Natural killer cell (primary cell): ENCODE results near the gene TTLL7. TPM values are rescaled to one million over a fixed set of nuclear protein-coding genes. Genes with fewer than 3 reads are reported as not detected.

Experiments
- ATAC-seq, 3 donors: fragments of 150-1000 bp in 2 of 3; fragments of 200-7000 bp in 1 of 3; cut with Tn5 transposase; 1 replicate in 1 of 3; 2 replicates in 2 of 3; pipeline ENCODE4 v1.10.0; 2021; ENCODE audit warnings: mild to moderate bottlenecking in 2 of 3, moderate library complexity in 2 of 3
- DNase-seq, 2 donors: peaks; one replicate each; pipeline versions ENCODE4 v3.0.0 to v3.0.0-alpha.2; 2013 to 2021; ENCODE audit warnings: mixed read lengths in 1 of 2
- H3K27ac ChIP-seq: one replicate; pipeline ENCODE4 v1.5.1; 2013; ENCODE audit warnings: mild to moderate bottlenecking, low read length
- H3K27me3 ChIP-seq: one replicate; pipeline ENCODE4 v1.6.1; 2013; ENCODE audit warnings: low read length; ENCODE audit not compliant: control insufficient read depth, insufficient read depth
- H3K36me3 ChIP-seq: one replicate; pipeline ENCODE4 v1.6.1; 2013; ENCODE audit warnings: low read length; ENCODE audit not compliant: control insufficient read depth, insufficient read depth
- H3K4me1 ChIP-seq: one replicate; pipeline ENCODE4 v1.6.1; 2013; ENCODE audit warnings: low read length; ENCODE audit not compliant: control insufficient read depth, insufficient read depth
- H3K4me3 ChIP-seq: one replicate; pipeline ENCODE4 v1.5.1; 2013; ENCODE audit warnings: low read length
- H3K9me3 ChIP-seq: one replicate; pipeline ENCODE4 v1.6.1; 2013; ENCODE audit warnings: low read length; ENCODE audit not compliant: control insufficient read depth, insufficient read depth
- H3K27ac Mint-ChIP-seq, 2 donors: one replicate each; pipeline ENCODE4 v1.8.0; 2022; ENCODE audit warnings: mild to moderate bottlenecking in 2 of 2, mixed read lengths in 2 of 2, moderate library complexity in 1 of 2
- H3K27me3 Mint-ChIP-seq, 2 donors: one replicate each; pipeline ENCODE4 v1.8.0; 2022; ENCODE audit warnings: low read depth in 2 of 2, mixed read lengths in 2 of 2
- H3K36me3 Mint-ChIP-seq: one replicate; pipeline ENCODE4 v1.8.0; 2022; ENCODE audit warnings: mixed read lengths
- H3K4me1 Mint-ChIP-seq, 2 donors: one replicate each; pipeline ENCODE4 v1.8.0; 2022; ENCODE audit warnings: mixed read lengths in 2 of 2
- H3K4me3 Mint-ChIP-seq: one replicate; pipeline ENCODE4 v1.8.0; 2022; ENCODE audit warnings: mild to moderate bottlenecking, moderate library complexity, mixed read lengths
- H3K9me3 Mint-ChIP-seq, 2 donors: one replicate each; pipeline ENCODE4 v1.8.0; 2022; ENCODE audit warnings: mixed read lengths in 2 of 2
- WGBS: methylation state at CpG from one replicate; pipeline ENCODE4 v1.1.7; 2013; ENCODE audit warnings: missing lambda C conversion rate; ENCODE audit not compliant: insufficient coverage; 5-methylcytosine and 5-hydroxymethylcytosine counted together
- intact Hi-C: fragments of 100-400 bp; cut with micrococcal nuclease; formaldehyde crosslinking; loops from one replicate; pipeline ENCODE4 v1.14.2; 2022
- total RNA-seq, 4 donors: library from RNA; stranded (reverse); fragments of 120-200 nt in 1 of 4; gene quantifications; one replicate each; pipeline versions ENCODE4 v1.2.3 to v1.2.4, GENCODE V29; 2013 to 2022
- TF ChIP-seq, protein P1 (sequence below): fragments of 200-600 bp; IDR thresholded peaks from one replicate; pipeline ENCODE4 v1.8.0; 2022; ENCODE audit warnings: antibody characterized with exemption

Gene TTLL7
- total RNA-seq, 3 donors from 2014 or later (not counting 1 experiment from before 2014, with no cell fraction given): 0.21 to 4.4 (median 0.25) TPM

DNA sequence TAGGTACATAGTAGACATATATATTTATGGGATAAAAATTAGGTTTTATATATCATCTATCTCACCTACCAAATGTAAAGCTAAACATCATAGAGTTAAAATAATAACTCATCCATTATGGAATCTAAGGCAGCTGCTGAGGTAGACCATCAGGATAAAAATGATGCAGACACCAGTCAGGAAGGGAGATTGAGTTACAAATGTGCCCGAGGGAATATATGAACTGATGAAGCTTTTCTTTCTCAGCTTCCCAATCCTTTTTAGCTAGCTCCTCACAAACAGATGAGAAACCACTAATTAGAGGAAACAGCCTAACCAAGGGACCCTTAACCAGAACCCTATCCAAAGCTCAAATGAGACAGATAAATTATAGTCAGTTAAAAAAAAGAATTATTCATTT is 20.9 kb downstream of the TTLL7 start:
- TF ChIP-seq, protein P1, sequence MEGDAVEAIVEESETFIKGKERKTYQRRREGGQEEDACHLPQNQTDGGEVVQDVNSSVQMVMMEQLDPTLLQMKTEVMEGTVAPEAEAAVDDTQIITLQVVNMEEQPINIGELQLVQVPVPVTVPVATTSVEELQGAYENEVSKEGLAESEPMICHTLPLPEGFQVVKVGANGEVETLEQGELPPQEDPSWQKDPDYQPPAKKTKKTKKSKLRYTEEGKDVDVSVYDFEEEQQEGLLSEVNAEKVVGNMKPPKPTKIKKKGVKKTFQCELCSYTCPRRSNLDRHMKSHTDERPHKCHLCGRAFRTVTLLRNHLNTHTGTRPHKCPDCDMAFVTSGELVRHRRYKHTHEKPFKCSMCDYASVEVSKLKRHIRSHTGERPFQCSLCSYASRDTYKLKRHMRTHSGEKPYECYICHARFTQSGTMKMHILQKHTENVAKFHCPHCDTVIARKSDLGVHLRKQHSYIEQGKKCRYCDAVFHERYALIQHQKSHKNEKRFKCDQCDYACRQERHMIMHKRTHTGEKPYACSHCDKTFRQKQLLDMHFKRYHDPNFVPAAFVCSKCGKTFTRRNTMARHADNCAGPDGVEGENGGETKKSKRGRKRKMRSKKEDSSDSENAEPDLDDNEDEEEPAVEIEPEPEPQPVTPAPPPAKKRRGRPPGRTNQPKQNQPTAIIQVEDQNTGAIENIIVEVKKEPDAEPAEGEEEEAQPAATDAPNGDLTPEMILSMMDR: no peak
- Histone ChIP-seq H3K36me3 (no peaks in the 10 kb centered on the region), H3K27me3 (peaks cover 2% of the 10 kb centered on the region), H3K9me3 (no peaks in the 10 kb centered on the region), H3K27ac (no peak overlapping the region), H3K4me3 (no peak overlapping the region), H3K4me1 (no peaks in the 10 kb centered on the region)
- WGBS: no CpG with 5 or more reads among the region's 1 CpG
- Mint-ChIP-seq H3K9me3 (no peaks in the 10 kb centered on the region), H3K27me3 (peaks cover 9 to 15% of the 10 kb centered on the region in 2 donors), H3K4me3 (no peak overlapping the region), H3K36me3 (no peaks in the 10 kb centered on the region), H3K4me1 (no peaks in the 10 kb centered on the region), H3K27ac (no peak overlapping the region)
- intact Hi-C loops: no loop called here
- no peak for ATAC-seq
- no peak for DNase-seq

GRCh38 chr1:83976920-83977319 is 22.0 kb downstream of the TTLL7 start:
- WGBS: no CpG with 5 or more reads among the region's 4 CpGs
- Histone ChIP-seq H3K4me3 (no peak overlapping the region), H3K27me3 (peaks cover 2% of the 10 kb centered on the region), H3K4me1 (no peaks in the 10 kb centered on the region), H3K27ac (no peak overlapping the region), H3K36me3 (no peaks in the 10 kb centered on the region), H3K9me3 (no peaks in the 10 kb centered on the region)
- Mint-ChIP-seq H3K9me3 (no peaks in the 10 kb centered on the region), H3K4me1 (no peaks in the 10 kb centered on the region), H3K27ac (no peak overlapping the region), H3K4me3 (no peak overlapping the region), H3K36me3 (no peaks in the 10 kb centered on the region), H3K27me3 (peaks cover 14 to 25% of the 10 kb centered on the region in 2 donors)
- no peak for ATAC-seq
- intact Hi-C loops: no loop called here
- no peak for DNase-seq
- TF ChIP-seq, protein P1: no peak

GRCh38 chr1:83970802-83971201 is 28.1 kb downstream of the TTLL7 start:
- TF ChIP-seq, protein P1: no peak
- H3K27me3 Mint-ChIP-seq: peaks cover 14 to 33% of the 10 kb centered on the region in 2 donors
- no peak overlapping the region for H3K27ac ChIP-seq
- WGBS: 86% methylated on average over 1 of the region's 1 CpG
- no peaks in the 10 kb centered on the region for H3K9me3 ChIP-seq
- no peaks in the 10 kb centered on the region for H3K4me1 ChIP-seq
- no peaks in the 10 kb centered on the region for H3K36me3 Mint-ChIP-seq
- H3K36me3 ChIP-seq: no peaks in the 10 kb centered on the region
- H3K27me3 ChIP-seq: no peaks in the 10 kb centered on the region
- no peaks in the 10 kb centered on the region for H3K4me1 Mint-ChIP-seq
- no peak overlapping the region for H3K4me3 ChIP-seq
- H3K9me3 Mint-ChIP-seq: peaks cover 0 to 2% of the 10 kb centered on the region in 2 donors
- no peak overlapping the region for H3K4me3 Mint-ChIP-seq
- ATAC-seq (no peak), DNase-seq (no peak)
- no peak overlapping the region for H3K27ac Mint-ChIP-seq
- intact Hi-C loops: no loop called here

DNA sequence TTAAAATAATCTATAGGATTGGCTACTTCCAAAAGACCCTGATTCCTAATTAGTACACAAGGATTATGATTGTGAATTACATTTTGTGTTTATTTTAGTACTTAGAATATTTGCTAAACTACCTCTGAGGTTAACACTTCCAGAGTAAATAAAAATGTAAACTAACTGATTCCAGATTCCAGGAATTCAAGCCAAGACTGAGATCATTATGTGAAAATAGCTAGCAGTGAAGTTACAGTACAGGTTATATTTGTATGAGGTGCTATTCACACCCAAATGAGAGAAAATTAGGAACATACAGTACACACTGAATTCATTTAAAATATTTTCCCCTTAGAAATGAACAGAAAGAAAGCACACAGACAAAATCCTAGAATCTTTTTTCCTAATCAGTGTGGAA is 28.8 kb downstream of the TTLL7 start:
- no peak overlapping the region for H3K27ac Mint-ChIP-seq

More for the DNA sequence above, 28.8 kb downstream of the TTLL7 start:
- Mint-ChIP-seq H3K9me3 (peaks cover 0 to 2% of the 10 kb centered on the region in 2 donors), H3K4me3 (no peak overlapping the region), H3K4me1 (no peaks in the 10 kb centered on the region), H3K36me3 (no peaks in the 10 kb centered on the region), H3K27me3 (peaks cover 14 to 32% of the 10 kb centered on the region in 2 donors)
- ATAC-seq (no peak), DNase-seq (no peak)
- H3K4me3 ChIP-seq: no peak overlapping the region
- H3K4me1 ChIP-seq: no peaks in the 10 kb centered on the region
- H3K27ac ChIP-seq: no peak overlapping the region
- H3K27me3 ChIP-seq: no peaks in the 10 kb centered on the region
- intact Hi-C loops: no loop called here
- no peaks in the 10 kb centered on the region for H3K36me3 ChIP-seq
- TF ChIP-seq, protein P1: no peak
- H3K9me3 ChIP-seq: no peaks in the 10 kb centered on the region
